T-helper 2 cell (primary cell): ENCODE results near the gene CLC.
"Not testable (repeated sequence)": the region's sequence is repeated elsewhere in the genome, so short reads cannot be mapped to it uniquely, and the experiment has no call there.

Experiments used
- DNase-seq, 5 experiments: peaks; one replicate each; pipeline versions ENCODE4 v3.0.0 to v3.0.0-alpha.2; 2012 to 2022
- total RNA-seq, 2 donors: gene quantifications; one replicate each; lab custom pipeline; 2026; lab: John Stamatoyannopoulos, UW

CLC gene
- 0 to 0.40 reads per million in 2 donors for total RNA-seq

- DNase-seq = no peak
Measured at GRCh38 chr19:39737891-39738290, at the start of gene CLC. CLC (minus strand) TSS chr19:39738029; CDS start chr19:39737952, 77 bp downstream.

- no peak for DNase-seq
Measured at GRCh38 chr19:39780894-39781293, 43.1 kb upstream of the CLC start.

- peak in 1 of 5 experiments; percentile 93 for DNase-seq
Measured at GRCh38 chr19:39778763-39779162, 40.9 kb upstream of the CLC start, which contains the start of gene LEUTX. LEUTX (plus strand) TSS chr19:39778854; CDS start chr19:39778921, 67 bp downstream.

- no peak for DNase-seq
Measured at GRCh38 chr19:39768786-39769185, 31.0 kb upstream of the CLC start.

GRCh38 chr19:39768334-39768733 is 30.5 kb upstream of the CLC start:
- no peak for DNase-seq

- peak in 3 of 5 experiments; percentile 2 to 15 (median 14) for DNase-seq
Measured at GRCh38 chr19:39765091-39766076, 27.6 kb upstream of the CLC start.

- DNase-seq = not testable (repeated sequence)
Measured at GRCh38 chr19:39761851-39762250, 24.0 kb upstream of the CLC start.

- peak in 1 of 5 experiments; percentile 70 for DNase-seq
Measured at GRCh38 chr19:39759457-39760184, 21.8 kb upstream of the CLC start.

GRCh38 chr19:39754971-39755370 is 17.1 kb upstream of the CLC start:
- no peak for DNase-seq

GRCh38 chr19:39754544-39754943 is 16.7 kb upstream of the CLC start:
- no peak for DNase-seq

GRCh38 chr19:39752795-39753194 is 15.0 kb upstream of the CLC start:
- DNase-seq = no peak

GRCh38 chr19:39752390-39752789 is 14.6 kb upstream of the CLC start:
- DNase-seq = peak in 1 of 5 experiments; percentile 44

GRCh38 chr19:39749981-39750380 is 12.2 kb upstream of the CLC start:
- no peak for DNase-seq

GRCh38 chr19:39746836-39747529 is 9.2 kb upstream of the CLC start:
- DNase-seq = no peak

GRCh38 chr19:39745643-39746042 is 7.8 kb upstream of the CLC start:
- no peak for DNase-seq

GRCh38 chr19:39740395-39740794 is 2.6 kb upstream of the CLC start:
- peak in 1 of 5 experiments; percentile 46 for DNase-seq

- DNase-seq = no peak
Measured at GRCh38 chr19:39738814-39739213, 985 bp upstream of the CLC start.

- DNase-seq = peak in 1 of 5 experiments; percentile 72
Measured at GRCh38 chr19:39737351-39737750, 478 bp downstream of the CLC start.

GRCh38 chr19:39736088-39736487 is 1.7 kb downstream of the CLC start:
- no peak for DNase-seq

- DNase-seq = no peak
Measured at GRCh38 chr19:39735688-39736087, 2.1 kb downstream of the CLC start.

GRCh38 chr19:39733841-39734240 is 4.0 kb downstream of the CLC start:
- no peak for DNase-seq

- DNase-seq = no peak
Measured at GRCh38 chr19:39731685-39732084, 6.1 kb downstream of the CLC start.

GRCh38 chr19:39729594-39729993 is 8.2 kb downstream of the CLC start:
- DNase-seq = no peak
